HG03108 (cell line): ENCODE data around the gene PCCA.
"Not testable (repeated sequence)": the region's sequence is repeated elsewhere in the genome, so short reads cannot be mapped to it uniquely, and the experiment has no call there.

Experiments used
- ATAC-seq: cut with Tn5 transposase; IDR thresholded peaks from one replicate; pipeline ENCODE4 v1.9.1; 2021; ENCODE audit warnings: moderate library complexity; ENCODE audit not compliant: unreplicated experiment

Gene PCCA

GRCh38 chr13:100095498-100095897, 6.6 kb downstream of the PCCA start:
- no peak for ATAC-seq

GRCh38 chr13:100096526-100096925, 7.6 kb downstream of the PCCA start:
- no peak for ATAC-seq

GRCh38 chr13:100097821-100098220, 8.9 kb downstream of the PCCA start:
- no peak for ATAC-seq

- ATAC-seq, result no peak
These were observed 9.7 kb downstream of the PCCA start for GRCh38 chr13:100098445-100099116.

GRCh38 chr13:100099117-100099445, 10.2 kb downstream of the PCCA start:
- not testable (repeated sequence) for ATAC-seq

GRCh38 chr13:100100115-100100879, 11.4 kb downstream of the PCCA start:
- ATAC-seq, result no peak

GRCh38 chr13:100102042-100102441, 13.1 kb downstream of the PCCA start:
- no peak for ATAC-seq

GRCh38 chr13:100106005-100106404, 17.1 kb downstream of the PCCA start:
- ATAC-seq, result no peak

- no peak for ATAC-seq
These were observed 17.8 kb downstream of the PCCA start for GRCh38 chr13:100106705-100107104.

- ATAC-seq, result peak; percentile 65
These were observed 20.1 kb downstream of the PCCA start for GRCh38 chr13:100108913-100109507.

GRCh38 chr13:100110269-100110668, 21.4 kb downstream of the PCCA start:
- ATAC-seq, result no peak

- ATAC-seq, result no peak
These were observed 23.4 kb downstream of the PCCA start for GRCh38 chr13:100112186-100112838.

GRCh38 chr13:100115693-100116254, 26.9 kb downstream of the PCCA start:
- peak; percentile 64 for ATAC-seq

- no peak for ATAC-seq
These were observed 35.4 kb downstream of the PCCA start for GRCh38 chr13:100124265-100124664.

GRCh38 chr13:100125946-100126345, 37.1 kb downstream of the PCCA start:
- ATAC-seq, result no peak

GRCh38 chr13:100128373-100128772, 39.5 kb downstream of the PCCA start:
- no peak for ATAC-seq

GRCh38 chr13:100128838-100129237, 39.9 kb downstream of the PCCA start:
- no peak for ATAC-seq

GRCh38 chr13:100129605-100130004, 40.7 kb downstream of the PCCA start:
- peak; percentile 85 for ATAC-seq

GRCh38 chr13:100130092-100130491, 41.2 kb downstream of the PCCA start:
- ATAC-seq, result no peak

GRCh38 chr13:100130930-100131511, 42.1 kb downstream of the PCCA start:
- ATAC-seq, result no peak
